UCSD-AML1 (cell line): ENCODE results near the gene SPINK8.
A peak's percentile ranks its signal among the peaks of the same experiment; 100 is the strongest.
"Not testable (repeated sequence)": the region's sequence is repeated elsewhere in the genome, so short reads cannot be mapped to it uniquely, and the experiment has no call there.

ENCODE experiments used
- DNase-seq: peaks from one replicate; lab custom pipeline; 2025; ENCODE audit not compliant: unreplicated experiment; lab: John Stamatoyannopoulos, UW

Gene SPINK8

DNA sequence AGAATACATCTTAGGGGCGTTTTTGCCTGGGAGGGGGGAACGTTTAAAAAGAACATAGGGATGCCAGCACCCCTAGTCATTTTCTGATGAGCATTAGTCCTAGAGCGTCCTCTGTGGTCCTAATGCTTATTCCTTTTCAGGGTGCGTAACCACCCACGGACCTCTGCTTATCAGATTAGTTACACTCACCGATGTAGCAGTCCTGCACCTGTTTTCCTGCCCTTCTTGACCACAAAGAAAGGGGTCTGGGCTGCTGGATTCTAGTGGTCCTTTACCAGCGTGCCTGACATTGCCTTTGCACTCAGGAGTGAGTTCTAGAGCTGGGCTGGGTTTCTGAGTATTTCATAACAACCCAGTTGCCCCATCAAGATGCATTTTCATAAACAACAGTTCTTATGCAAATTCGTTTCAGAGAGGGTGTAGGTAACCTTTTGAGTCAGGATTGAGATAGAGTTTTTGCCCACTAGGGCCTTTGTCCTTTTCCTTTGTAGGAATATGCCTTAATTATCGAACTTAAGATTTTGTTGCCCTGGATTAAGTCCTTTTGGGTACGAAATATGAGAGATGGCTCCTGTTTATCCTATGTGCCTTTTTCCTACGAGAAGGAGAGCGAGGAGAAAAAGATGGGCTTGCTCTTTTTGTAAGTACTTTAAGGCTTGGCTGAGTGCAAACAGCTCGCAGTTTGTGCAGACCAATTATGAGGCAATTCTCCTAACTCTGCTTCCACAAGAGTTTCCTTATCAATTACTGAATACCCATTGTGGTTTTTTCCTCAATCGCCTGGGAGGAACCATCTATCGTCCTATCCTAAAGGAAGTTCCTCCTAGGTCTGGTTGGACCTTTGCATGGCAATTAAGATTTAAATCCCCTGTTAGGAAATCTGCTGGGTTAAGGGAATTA lies at the start of gene SPINK8:
SPINK8 (minus strand) TSS at position 316 of the 900 bp plus-strand sequence. CDS start 5,320 bp downstream, outside the sequence.
- DNase-seq, result not testable (repeated sequence)

DNA sequence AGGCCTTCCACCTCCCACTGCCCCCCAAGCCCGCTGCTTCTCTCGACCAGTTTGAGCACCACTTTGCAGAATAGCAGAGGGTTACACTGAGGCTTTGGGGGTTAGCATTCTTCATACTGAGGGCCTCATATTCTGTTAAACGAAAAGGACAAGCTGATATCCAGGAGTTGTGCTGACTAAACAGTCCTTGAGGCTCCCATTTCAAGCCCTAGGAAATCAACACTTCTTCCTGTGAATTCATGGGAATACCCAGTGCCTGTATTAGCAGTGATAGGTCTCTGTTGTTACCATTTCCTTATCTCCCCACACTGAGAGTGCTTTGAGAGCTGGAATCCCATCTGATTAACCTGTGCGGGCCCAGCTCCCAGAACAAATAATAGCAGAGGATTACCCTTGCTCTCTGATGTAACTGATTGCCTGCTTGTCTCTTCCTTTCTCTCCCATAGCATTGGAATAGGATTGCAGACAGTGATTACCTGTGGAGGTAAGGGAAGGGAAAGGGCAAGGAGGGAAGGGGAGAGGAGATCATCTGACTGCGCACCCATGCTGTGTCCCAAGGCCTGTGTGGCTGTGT lies 39.5 kb upstream of the SPINK8 start:
- no peak for DNase-seq

DNA sequence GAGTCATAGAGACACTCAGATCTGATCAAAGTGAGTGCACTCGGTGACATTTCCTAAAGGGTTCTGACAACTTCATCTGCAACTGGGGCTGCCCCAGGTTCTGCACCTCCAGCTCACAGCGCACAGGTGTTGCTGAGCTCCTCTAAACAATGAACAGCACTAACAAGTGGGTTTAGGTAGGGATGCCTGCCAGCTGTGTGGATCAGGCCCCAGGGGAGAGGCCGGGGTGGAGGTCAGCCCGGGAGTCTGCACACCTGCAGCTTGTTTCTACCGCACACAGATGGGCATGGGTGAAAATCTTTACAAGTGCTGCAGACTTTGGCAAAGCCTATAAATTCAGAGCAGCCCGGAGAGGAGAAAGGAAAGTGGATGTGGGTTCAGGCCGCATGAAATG lies 38.9 kb upstream of the SPINK8 start:
- DNase-seq, result no peak

DNA sequence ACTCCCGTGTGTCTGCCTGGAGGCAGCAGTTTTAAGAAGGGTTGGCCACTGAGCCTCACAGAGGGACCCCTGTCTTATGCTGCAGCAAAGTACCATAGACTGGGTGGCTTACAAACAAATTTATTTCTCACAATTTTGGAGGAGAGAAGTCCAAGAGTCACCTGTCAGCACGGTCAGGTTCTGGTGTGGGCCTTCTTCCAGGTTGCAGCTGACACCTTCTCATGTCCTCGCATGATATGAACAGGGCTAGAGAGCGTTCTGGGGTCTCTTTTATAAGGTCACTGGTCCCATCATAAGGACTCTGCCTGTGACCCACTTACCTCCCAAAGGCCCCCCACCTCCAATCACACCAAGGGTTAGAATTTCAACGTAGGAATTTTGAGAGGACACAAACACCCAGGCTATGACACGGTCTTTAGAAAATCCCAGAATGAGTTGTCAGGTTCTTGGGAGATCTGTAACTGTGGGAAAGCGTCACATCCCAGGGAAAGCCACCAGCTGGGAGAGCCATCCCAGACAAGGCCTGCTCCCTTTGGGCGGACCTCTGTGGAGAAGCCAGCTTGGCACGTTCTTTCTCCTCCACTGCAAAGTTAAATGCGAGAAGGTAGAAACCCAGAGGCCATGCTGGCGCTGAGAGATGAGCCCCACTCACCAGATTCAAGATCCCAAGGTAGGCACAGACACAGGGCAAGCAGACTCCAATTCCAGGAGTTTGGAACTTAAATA lies 38.4 kb upstream of the SPINK8 start, which contains the start of gene FBXW12:
FBXW12 (plus strand) TSS at position 569 of the 726 bp plus-strand sequence. CDS start 549 bp downstream, outside the sequence.
- no peak for DNase-seq

DNA sequence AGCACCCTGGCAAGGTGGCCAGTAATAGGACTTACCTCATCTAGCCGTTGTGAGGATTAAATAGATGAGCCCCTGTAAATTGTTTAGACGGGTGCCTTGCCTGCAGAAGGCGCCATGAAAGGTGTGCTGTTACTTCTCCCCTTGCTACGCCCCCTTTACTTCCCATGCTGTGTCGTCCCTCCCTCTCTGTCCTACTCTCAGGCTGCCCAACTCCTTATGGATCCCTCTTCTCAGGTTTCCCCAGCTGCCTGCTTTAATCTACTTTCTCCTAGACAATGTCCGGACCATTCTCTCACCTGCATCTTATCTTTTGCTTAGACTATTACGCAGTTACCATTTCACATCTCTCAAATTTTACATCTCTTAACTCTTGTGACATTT lies 36.9 kb upstream of the SPINK8 start:
- no peak for DNase-seq

DNA sequence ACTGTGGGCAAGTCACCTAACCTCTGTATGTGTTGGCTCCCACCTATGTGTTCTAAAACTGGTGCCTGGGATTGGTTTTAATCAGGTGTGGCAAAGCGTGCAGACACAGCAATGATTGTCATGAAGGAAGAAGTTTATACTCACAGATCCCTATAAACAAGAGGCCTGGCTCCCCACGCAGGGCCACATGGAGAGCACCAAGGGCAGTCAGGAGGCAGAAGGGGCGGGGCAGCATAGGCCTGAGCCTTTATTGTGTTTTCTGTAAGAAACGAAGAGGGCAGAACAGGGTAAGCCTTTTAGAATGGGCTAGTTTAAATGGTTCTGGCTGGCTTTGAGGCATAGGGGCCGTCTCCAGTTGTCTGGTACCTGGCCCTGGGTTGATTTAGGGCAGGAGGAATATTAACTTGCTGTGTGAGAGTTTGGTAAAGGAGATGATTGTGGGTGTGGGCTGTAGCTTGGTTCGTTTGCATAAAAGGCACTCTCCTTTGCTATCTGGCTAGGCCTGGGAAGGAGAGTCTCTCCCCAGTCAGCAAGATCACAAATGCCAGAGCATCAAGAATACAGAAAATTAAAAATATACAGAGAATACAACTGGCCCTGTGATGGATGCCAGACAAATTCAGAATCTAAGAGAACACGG lies 36.4 kb upstream of the SPINK8 start:
- no peak for DNase-seq

DNA sequence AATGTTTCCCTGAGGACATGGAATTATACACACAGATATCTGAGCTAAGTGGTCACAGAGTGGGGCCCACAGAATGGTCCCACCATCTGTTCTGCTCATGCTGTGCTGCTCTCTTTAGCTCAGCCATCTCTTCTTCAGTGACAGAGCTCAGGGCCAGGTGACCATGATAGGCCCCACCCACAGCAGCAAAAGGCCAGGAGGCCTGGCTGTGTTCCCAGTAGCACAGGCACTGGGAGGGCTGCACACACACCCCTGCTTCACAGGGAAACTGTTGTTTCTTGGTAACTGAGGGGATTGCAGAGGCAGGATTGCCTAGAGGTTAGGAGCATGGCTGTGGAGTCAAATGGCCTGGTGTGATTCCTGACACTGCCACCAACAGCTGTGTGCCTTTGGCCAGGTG lies 33.7 kb upstream of the SPINK8 start:
- DNase-seq, result no peak

DNA sequence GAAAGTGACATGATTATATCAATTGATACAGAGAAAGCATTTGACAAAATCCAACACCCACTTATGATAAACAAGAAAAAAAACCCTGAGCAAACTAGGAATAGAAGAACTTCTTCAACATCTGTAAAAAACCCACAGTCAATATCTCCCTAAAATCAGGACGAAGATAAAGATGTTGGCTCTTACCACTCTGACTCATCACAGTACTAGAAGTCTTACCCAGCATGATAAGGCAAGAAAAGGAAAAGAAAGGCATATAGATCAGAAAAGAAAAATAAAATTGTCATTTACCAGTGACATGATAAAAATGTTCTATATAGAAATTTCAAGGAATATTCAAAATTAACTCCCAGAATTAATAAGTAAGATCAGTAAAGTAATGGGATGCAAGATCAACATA lies 31.4 kb upstream of the SPINK8 start:
- DNase-seq, result no peak

DNA sequence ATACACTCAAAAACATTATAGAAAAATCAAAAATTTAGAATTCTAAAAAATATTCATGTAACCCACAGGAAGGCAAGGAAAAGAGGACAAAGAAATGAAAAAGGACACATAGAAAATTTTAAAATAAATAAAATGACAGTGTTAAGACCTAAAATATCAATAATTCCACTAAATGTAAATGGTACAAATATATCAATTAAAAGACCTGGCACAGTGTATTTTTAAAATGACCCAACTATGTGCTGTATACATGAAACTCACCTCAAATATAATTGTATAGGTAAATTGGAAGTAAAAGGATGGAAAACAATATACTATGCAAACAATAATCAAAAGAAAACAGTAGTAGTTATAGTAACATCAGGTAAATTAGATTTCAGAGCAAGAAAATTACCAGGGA lies 28.5 kb upstream of the SPINK8 start:
- no peak for DNase-seq

DNA sequence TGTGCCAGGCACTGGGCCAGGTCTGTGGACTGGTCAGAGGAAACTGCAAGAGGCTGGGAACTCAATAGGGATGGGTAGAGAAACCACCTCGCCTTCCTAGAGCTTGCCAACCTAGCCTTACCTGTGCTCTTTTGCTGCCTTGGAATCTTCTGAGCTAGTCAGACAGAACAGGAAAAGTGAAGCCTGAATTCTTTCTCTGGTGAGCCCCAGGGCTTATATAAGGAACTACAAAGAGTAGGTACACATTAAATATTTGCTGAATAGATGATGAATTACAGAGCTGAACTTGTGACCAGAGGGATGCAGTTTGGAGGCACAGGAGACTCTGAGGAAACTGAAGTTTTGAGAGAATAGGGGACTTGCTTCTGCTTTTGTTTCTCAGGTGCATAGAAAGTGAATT lies 23.0 kb upstream of the SPINK8 start:
- DNase-seq, result no peak

DNA sequence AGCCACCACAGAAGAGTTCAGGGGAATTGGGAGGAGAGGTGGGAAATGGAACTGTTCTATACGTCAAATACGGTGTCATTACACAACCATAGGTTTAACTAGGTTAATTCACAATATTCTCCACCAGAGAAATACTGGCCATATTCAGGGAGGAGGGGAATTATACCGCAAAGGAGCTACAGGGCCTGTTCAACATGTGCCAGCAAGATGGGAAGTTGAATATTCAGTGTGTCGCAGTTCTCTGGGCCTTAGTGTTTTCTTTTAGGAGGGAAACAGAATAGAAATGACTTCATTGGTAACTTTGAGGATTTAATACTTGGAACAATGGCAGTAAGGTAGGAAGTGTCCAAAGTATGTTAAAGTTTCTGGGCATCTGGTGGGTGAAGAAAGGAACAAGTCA lies 20.5 kb upstream of the SPINK8 start:
- no peak for DNase-seq

DNA sequence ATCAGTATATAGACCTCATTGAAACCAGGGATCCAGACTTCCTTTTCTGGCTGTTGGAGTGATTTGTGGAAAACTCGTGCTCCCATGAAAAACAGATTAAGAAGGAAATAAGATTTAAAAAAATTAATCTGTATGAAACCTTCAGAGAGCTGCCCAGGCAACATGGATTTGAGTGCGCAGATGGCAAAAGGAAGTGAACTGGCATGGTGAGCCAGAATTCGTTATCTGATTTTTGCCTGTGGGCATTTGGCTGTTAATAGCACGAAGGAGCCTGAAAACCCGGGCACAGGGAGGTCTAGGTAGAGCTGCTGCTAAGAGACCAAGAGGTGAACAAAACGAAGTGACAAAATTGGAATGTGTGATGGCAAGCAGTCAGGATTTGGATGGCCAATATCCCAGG lies 19.1 kb upstream of the SPINK8 start:
- no peak for DNase-seq

DNA sequence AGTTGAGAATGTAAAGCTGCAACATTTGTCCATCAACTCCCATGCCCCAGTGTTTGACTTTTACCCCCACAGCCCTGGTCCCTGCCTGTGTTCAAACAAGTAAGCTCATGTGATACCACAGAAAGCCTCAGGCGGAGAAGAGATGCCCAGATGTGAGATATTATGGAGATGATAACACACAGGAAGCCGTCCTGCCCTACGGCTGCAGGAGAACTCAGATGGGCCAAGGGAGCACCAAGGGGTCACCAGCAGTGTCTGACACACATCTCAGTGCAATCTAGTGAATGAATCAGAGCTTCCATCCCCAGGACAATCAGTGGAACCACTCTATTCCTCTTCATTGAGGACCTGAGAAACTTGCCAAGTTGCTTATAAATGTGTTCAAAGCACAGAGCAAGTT lies 14.0 kb upstream of the SPINK8 start:
- no peak for DNase-seq

DNA sequence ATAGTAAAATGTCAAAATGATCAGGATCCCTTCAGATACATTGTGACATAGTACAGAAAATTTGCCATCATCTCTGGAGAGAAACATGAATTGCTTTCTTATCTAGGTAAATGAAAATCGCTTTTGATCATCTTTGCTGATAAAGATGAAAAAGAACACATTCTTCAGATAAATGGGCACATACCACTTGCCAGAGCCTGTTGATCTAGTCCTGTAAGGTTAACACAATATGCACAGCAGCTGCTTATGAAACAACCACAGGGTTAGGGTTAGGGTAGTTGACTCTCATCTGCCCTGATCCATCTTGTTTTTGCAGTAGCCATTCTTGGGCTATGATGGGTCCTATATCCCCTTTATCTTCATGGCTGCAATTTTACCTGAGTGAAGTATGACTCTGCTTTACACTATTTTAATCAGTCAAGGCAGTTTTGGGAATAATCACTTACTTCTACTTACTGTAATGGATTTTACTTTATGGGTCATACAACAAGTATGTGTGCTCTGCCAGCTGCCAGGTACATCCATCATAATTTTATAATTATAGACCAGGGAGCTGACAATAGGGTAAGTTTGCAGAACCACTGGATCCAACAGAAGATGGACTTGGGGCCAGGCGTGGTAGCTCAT lies 12.6 kb upstream of the SPINK8 start:
- DNase-seq, result no peak

DNA sequence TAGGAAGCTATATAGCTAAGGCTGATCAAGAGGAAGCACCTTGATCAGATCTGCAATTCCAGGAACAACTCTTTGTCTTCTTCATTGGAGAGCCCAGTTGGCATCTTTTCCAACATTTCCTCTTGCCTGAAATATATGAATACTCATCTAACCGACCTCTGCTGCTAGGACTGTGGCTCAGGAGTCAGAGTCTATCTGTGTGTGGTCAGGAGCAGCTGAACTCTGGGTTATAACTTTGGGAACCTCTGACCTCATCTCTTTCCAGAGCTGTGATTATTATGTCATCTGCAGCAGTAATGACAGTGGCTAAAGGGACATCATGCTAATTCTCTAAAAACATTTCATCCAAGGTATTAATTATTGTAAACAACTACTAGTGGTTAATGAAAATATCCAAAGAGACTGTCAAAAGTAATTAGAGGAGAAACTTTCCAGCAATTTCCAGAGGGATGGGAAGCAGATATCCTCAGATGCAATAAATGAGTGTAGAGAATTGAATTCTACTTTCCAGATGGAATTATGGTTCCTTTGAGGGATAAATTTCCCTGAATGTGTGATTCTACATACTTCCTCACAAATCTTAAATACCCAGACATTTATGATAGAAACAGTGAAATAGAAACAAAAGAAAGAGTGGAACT lies 11.5 kb upstream of the SPINK8 start:
- no peak for DNase-seq

DNA sequence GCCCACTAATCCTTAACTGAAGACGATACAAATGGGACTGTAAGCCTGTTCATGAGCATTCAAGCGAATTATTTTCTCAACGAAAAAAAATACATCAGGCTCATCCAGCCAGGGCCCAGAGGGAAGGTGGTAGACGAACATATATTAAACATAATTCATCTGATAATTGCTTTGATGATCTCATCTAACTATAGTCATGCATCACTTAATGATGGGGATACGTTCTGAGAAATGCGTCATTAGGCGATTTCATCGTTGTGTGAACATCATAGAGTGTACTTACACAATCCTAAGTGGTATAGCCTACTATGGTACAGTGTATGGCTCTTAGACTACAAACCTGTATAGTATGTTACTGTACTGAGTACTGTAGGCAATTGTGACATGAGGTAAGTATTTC lies 10.0 kb upstream of the SPINK8 start:
- no peak for DNase-seq

DNA sequence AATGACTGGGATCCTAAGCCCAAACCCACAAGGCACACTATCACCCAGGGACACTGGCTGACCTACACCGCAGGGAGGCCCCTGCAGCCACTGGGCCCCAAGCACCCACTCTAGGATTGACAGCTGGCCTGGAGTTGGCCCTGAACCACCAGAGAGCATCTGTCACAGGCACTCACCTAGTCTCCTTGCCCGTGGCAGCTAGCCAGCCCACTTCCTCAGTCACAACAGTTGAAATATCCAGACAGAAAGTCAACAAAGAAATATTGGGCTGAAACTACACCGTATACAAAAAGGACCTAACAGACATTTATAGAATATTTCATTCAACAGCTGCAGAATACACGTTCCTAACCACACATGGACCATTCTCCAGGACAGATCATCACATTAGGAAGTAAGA lies 5.2 kb upstream of the SPINK8 start:
- peak; percentile 64 for DNase-seq

DNA sequence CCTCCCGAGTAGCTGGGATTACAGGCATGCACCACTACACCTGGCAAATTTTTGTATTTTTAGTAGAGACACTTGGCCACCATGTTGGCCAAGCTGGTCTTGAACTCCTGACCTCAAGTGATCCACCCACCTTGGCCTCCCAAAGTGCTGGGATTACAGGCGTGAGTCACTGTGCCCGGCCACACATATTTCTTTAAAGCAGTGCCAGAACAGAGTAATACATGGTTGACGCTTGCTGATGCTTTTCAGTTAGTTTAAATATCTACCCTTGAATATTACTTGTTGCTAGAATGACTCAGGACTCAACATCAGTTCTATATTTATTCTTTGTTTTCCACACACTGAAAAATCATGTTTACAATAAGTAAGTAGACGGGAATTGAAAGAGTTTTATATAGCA lies 4.1 kb upstream of the SPINK8 start:
- DNase-seq, result not testable (repeated sequence)

DNA sequence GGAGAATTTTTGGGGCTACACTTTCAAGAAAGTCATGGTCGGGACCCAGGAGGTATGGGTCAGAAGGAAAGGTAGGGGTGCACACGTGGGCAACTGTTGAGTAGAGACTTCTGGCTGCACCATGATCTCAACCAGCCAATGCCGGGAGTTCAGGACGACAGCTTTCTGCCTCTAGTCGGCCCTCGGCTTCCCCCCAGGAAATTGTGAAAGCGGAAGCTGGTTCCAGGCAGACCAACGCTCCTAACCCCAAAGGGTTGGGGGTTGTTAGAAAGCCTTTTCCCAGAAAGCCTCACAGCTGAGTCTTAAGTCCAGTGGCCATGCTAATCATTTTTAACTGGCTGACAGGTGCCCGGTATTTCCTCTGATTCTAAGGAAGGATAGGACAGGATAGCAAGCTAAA lies 1.8 kb upstream of the SPINK8 start:
- DNase-seq, result peak; percentile 78

DNA sequence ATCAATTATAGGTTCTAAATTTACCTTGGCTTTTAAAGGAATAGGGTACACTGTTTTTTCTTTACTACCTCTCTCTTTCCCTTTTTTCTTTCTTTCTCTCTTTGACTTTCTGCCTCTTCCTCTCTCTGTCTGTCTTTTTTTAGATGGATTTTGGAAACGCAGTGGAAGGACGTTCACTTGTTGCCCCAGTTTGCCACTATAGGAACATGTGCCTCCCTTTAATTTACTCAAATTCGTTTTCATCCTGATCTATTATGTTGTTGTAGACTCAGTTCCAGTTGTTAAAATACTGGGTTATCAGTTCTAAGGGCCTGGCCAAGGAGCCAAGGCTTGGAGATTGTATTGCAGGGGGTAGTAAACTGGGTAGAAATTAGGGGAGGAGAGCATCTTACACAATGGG lies 1.1 kb upstream of the SPINK8 start:
- no peak for DNase-seq
